BE2C (cell line): ENCODE results near the gene PDLIM3.

ENCODE experiments used
- DNase-seq: peaks from one replicate; pipeline ENCODE4 v3.0.0-alpha.2; 2020
- H3K27me3 ChIP-seq: fragments of 250-450 bp; sonication (Bioruptor Pico); 2 replicates; pipeline ENCODE4 v1.5.1; 2020; ENCODE audit warnings: mild to moderate bottlenecking
- H3K36me3 ChIP-seq: fragments of 250-450 bp; sonication (Bioruptor Pico); 2 replicates; pipeline ENCODE4 v1.5.1; 2020; ENCODE audit warnings: mild to moderate bottlenecking
- H3K4me1 ChIP-seq: fragments of 250-450 bp; sonication (Bioruptor Pico); 2 replicates; pipeline ENCODE4 v1.5.1; 2020
- H3K4me3 ChIP-seq: 2 replicates; pipeline ENCODE4 v1.5.1; 2011; ENCODE audit warnings: low read depth, low read length
- H3K9me3 ChIP-seq: fragments of 250-450 bp; sonication (Bioruptor Pico); 2 replicates; pipeline ENCODE4 v1.5.1; 2020
- CTCF ChIP-seq: IDR thresholded peaks from 2 replicates; pipeline ENCODE4 v1.5.1; 2012; ENCODE audit warnings: mild to moderate bottlenecking, low read depth, low read length

PDLIM3 gene

GRCh38 chr4:185461565-185461964, 73.7 kb downstream of the PDLIM3 start:
- Histone ChIP-seq H3K4me3 (no peak overlapping the region), H3K9me3 (no peaks in the 10 kb centered on the region), H3K36me3 (no peaks in the 10 kb centered on the region), H3K27me3 (no peaks in the 10 kb centered on the region; the same call in 1 of the 2 replicates), H3K4me1 (no peaks in the 10 kb centered on the region)
- TF ChIP-seq CTCF: no peak
- no peak for DNase-seq

GRCh38 chr4:185457136-185457535, 78.2 kb downstream of the PDLIM3 start:
- Histone ChIP-seq H3K9me3 (no peaks in the 10 kb centered on the region), H3K4me3 (no peak overlapping the region), H3K4me1 (no peaks in the 10 kb centered on the region), H3K27me3 (no peaks in the 10 kb centered on the region; the same call in 1 of the 2 replicates), H3K36me3 (no peaks in the 10 kb centered on the region)
- DNase-seq: no peak
- no peak for TF ChIP-seq CTCF

GRCh38 chr4:185456131-185456530, 79.2 kb downstream of the PDLIM3 start:
- Histone ChIP-seq H3K36me3 (no peaks in the 10 kb centered on the region), H3K4me3 (no peak overlapping the region), H3K27me3 (no peaks in the 10 kb centered on the region; the same call in 1 of the 2 replicates), H3K4me1 (no peaks in the 10 kb centered on the region), H3K9me3 (no peaks in the 10 kb centered on the region)
- no peak for TF ChIP-seq CTCF
- no peak for DNase-seq
